HepG2 (cell line): ENCODE results near the gene MXD3. TPM values are rescaled to one million over a fixed set of nuclear protein-coding genes. Genes with fewer than 3 reads are reported as not detected.

Experiments used
- BRD4 ChIP-seq: sonication (generic); formaldehyde crosslinking; IDR thresholded peaks from 2 replicates; pipeline ENCODE4 v1.4.0; 2020; ENCODE audit warnings: missing genetic modification reagents
- CC2D1A ChIP-seq: sonication (generic); formaldehyde crosslinking; IDR thresholded peaks from 2 replicates; pipeline ENCODE4 v1.8.1; 2023; ENCODE audit warnings: mild to moderate bottlenecking, missing genetic modification reagents
- HNF1B ChIP-seq: sonication (generic); formaldehyde crosslinking; IDR thresholded peaks from 2 replicates; pipeline ENCODE4 v1.5.1; 2020; ENCODE audit warnings: mild to moderate bottlenecking, moderate library complexity, missing genetic modification reagents
- NCOA1 ChIP-seq: sonication (generic); formaldehyde crosslinking; IDR thresholded peaks from 2 replicates; pipeline ENCODE4 v1.9.0; 2021; ENCODE audit warnings: missing genetic modification reagents
- PRMT3 ChIP-seq: sonication (generic); formaldehyde crosslinking; IDR thresholded peaks from 2 replicates; pipeline ENCODE4 v1.8.1; 2022; ENCODE audit warnings: low read depth, mild to moderate bottlenecking, moderate library complexity, missing genetic modification reagents, borderline replicate concordance
- ZNF558 ChIP-seq: sonication (generic); formaldehyde crosslinking; IDR thresholded peaks from 2 replicates; pipeline ENCODE4 v1.9.0; 2022; ENCODE audit warnings: mild to moderate bottlenecking, missing genetic modification reagents, borderline replicate concordance
- ZNF687 ChIP-seq: sonication (generic); formaldehyde crosslinking; IDR thresholded peaks from 2 replicates; pipeline ENCODE4 v1.5.1; 2020; ENCODE audit warnings: mild to moderate bottlenecking, missing genetic modification reagents, moderate library complexity
- ZNF891 ChIP-seq: sonication (generic); formaldehyde crosslinking; IDR thresholded peaks from 2 replicates; pipeline ENCODE4 v1.5.0; 2020; ENCODE audit warnings: mild to moderate bottlenecking, missing genetic modification reagents
- polyA plus RNA-seq, 8 experiments: library from polyadenylated mRNA; depleted of rRNA in 3 of 8; stranded (reverse) in 7 of 8; unstranded in 1 of 8; fragments of >200 nt; fragmentation: Illumina TruSeq in 4 of 8; extraction: Trizol in 4 of 8; gene quantifications; 2 replicates each; pipeline versions ENCODE4 v1.2.1 to v1.2.3, GENCODE V29; 2011 to 2016; ENCODE audit warnings: low read depth in 4 of 8, missing spikeins in 1 of 8, mixed read lengths in 1 of 8; ENCODE audit not compliant: insufficient read depth in 1 of 8
- total RNA-seq, 5 experiments: library from RNA; depleted of rRNA; stranded (reverse); fragments of >200 nt; fragmentation: Illumina TruSeq; extraction: Trizol; gene quantifications; 2 replicates each; pipeline ENCODE4 v1.2.3, GENCODE V29; 2016; ENCODE audit warnings: low read depth in 1 of 5
- TF ChIP-seq, protein P1 (sequence below): sonication (generic); IDR thresholded peaks from 2 replicates; pipeline ENCODE4 v1.6.1; 2016; ENCODE audit warnings: low read depth, borderline replicate concordance
- TF ChIP-seq, protein P2 (sequence below): sonication (generic); formaldehyde crosslinking; IDR thresholded peaks from 2 replicates; pipeline ENCODE4 v1.4.0; 2020; ENCODE audit warnings: missing genetic modification reagents, borderline replicate concordance
- TF ChIP-seq, protein P3 (sequence below): sonication (generic); formaldehyde crosslinking; IDR thresholded peaks from 2 replicates; pipeline ENCODE4 v1.4.0; 2020; ENCODE audit warnings: mild to moderate bottlenecking, missing genetic modification reagents

The MXD3 gene
- total and polyA plus RNA-seq, 2 of the 13 experiments (the other 11 are each of a cell fraction or from before 2014, with no cell fraction given): 10.5 to 12.8 TPM

- peak; percentile 58; the same call in 1 of the 2 replicates for TF ChIP-seq ZNF687 (CRISPR knock-in tag)
- TF ChIP-seq, protein P1, sequence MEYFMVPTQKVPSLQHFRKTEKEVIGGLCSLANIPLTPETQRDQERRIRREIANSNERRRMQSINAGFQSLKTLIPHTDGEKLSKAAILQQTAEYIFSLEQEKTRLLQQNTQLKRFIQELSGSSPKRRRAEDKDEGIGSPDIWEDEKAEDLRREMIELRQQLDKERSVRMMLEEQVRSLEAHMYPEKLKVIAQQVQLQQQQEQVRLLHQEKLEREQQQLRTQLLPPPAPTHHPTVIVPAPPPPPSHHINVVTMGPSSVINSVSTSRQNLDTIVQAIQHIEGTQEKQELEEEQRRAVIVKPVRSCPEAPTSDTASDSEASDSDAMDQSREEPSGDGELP: peak; percentile 63; the same call in 1 of the 2 replicates
- TF ChIP-seq HNF1B (CRISPR knock-in tag): 0 out of 2 replicates have a peak, but pooled peaks have one; percentile 21
- TF ChIP-seq ZNF558: no peak
- TF ChIP-seq, protein P2, sequence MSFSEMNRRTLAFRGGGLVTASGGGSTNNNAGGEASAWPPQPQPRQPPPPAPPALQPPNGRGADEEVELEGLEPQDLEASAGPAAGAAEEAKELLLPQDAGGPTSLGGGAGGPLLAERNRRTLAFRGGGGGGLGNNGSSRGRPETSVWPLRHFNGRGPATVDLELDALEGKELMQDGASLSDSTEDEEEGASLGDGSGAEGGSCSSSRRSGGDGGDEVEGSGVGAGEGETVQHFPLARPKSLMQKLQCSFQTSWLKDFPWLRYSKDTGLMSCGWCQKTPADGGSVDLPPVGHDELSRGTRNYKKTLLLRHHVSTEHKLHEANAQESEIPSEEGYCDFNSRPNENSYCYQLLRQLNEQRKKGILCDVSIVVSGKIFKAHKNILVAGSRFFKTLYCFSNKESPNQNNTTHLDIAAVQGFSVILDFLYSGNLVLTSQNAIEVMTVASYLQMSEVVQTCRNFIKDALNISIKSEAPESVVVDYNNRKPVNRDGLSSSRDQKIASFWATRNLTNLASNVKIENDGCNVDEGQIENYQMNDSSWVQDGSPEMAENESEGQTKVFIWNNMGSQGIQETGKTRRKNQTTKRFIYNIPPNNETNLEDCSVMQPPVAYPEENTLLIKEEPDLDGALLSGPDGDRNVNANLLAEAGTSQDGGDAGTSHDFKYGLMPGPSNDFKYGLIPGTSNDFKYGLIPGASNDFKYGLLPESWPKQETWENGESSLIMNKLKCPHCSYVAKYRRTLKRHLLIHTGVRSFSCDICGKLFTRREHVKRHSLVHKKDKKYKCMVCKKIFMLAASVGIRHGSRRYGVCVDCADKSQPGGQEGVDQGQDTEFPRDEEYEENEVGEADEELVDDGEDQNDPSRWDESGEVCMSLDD (CRISPR knock-in tag): no peak
- TF ChIP-seq, protein P3, sequence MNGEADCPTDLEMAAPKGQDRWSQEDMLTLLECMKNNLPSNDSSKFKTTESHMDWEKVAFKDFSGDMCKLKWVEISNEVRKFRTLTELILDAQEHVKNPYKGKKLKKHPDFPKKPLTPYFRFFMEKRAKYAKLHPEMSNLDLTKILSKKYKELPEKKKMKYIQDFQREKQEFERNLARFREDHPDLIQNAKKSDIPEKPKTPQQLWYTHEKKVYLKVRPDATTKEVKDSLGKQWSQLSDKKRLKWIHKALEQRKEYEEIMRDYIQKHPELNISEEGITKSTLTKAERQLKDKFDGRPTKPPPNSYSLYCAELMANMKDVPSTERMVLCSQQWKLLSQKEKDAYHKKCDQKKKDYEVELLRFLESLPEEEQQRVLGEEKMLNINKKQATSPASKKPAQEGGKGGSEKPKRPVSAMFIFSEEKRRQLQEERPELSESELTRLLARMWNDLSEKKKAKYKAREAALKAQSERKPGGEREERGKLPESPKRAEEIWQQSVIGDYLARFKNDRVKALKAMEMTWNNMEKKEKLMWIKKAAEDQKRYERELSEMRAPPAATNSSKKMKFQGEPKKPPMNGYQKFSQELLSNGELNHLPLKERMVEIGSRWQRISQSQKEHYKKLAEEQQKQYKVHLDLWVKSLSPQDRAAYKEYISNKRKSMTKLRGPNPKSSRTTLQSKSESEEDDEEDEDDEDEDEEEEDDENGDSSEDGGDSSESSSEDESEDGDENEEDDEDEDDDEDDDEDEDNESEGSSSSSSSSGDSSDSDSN (CRISPR knock-in tag): peak; percentile 28; the same call in 1 of the 2 replicates
- 0 out of 2 replicates have a peak, but pooled peaks have one; percentile 9 for TF ChIP-seq PRMT3 (CRISPR knock-in tag)
- 0 out of 2 replicates have a peak, but pooled peaks have one; percentile 66 for TF ChIP-seq BRD4
- peak; percentile 67; the same call in 1 of the 2 replicates for TF ChIP-seq ZNF891 (CRISPR knock-in tag)
- TF ChIP-seq NCOA1 (CRISPR knock-in tag): 0 out of 2 replicates have a peak, but pooled peaks have one; percentile 8
- 0 out of 2 replicates have a peak, but pooled peaks have one; percentile 10 for TF ChIP-seq CC2D1A (CRISPR knock-in tag)
These were observed 1.0 kb upstream of the MXD3 start (continued) for GRCh38 chr5:177312649-177313181.
